GM10847 (cell line): Measurements from ENCODE around the gene MCHR1.

Experiments used
- POLR2A ChIP-seq: IDR thresholded peaks from 2 replicates; pipeline ENCODE4 v1.6.1; 2011; ENCODE audit not compliant: insufficient read length; ENCODE audit errors: extremely low read depth

MCHR1 gene

DNA sequence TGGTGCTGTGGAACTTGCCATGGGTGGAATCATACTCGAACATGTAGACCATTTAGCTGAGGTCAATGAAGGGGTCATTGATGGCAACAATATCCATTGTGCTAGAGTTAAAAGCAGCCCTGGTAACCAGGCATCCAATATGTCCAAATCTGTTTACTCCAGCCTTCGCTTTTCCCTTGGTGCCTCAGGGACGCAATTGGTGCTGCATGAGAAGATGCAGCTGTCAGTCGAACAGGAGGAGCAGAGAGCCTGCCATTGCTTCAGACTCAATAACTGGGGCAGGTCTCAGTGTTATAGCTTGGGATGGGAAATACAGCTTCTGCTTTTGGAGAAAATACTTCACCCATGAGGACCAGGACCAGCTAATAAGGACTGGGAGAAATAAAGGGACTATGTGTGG lies 5.0 kb upstream of the MCHR1 start:
- no peak for TF ChIP-seq POLR2A

DNA sequence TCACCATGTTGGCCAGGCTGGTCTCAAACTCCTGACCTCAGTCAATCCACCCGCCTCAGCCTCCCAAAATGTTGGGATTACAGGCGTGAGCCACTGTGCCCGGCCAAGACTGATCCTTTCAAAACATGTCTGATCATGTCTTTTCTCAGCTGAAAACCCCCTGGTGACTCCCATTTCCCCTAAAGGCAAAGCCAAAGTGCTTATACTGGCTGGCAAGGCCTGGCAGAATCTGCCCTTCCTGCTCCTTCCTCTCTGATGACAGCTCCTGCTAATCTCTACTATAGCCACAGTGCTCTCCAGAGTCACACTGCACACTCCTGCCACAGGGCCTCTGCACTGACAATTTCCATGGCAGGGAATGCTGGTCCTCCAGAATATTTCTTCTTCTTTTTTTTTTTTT lies 2.6 kb upstream of the MCHR1 start:
- no peak for TF ChIP-seq POLR2A

DNA sequence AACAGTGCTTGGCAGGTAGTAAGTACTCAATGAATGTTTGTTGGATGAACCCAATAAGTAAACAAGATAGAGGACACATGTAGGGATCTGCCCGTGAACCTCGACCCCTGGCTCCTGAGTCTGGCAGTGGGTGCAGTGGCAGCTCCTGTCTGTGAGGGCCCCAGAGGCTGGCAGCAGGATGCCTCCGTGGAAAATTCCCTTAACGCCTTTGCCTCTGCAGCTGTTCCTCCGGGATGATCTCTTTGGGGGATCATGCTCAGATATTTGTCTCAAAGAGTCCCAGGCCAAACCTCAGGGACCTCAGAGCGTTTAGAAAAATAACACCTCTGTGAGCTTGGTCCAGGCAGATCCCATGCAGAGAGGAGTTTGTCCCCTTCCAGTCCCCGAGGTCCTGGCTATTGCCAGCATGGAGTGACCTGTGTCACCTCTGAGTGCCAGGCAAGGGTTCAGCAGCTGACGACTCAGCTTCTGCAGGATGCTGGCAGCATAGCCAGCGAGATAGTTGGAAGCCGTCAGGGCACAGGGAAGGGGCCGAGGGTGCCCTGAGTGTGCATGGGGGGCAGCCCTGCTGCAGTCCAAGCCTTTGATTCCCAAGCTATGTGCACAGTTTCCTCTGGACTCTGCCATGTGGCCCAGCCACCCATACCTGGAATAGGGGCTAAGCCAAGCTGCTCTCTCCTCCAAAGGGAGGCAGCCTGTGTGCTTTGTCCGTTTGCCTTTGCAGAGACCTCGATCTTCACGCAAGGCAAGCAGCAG lies 613 bp upstream of the MCHR1 start:
- no peak for TF ChIP-seq POLR2A

DNA sequence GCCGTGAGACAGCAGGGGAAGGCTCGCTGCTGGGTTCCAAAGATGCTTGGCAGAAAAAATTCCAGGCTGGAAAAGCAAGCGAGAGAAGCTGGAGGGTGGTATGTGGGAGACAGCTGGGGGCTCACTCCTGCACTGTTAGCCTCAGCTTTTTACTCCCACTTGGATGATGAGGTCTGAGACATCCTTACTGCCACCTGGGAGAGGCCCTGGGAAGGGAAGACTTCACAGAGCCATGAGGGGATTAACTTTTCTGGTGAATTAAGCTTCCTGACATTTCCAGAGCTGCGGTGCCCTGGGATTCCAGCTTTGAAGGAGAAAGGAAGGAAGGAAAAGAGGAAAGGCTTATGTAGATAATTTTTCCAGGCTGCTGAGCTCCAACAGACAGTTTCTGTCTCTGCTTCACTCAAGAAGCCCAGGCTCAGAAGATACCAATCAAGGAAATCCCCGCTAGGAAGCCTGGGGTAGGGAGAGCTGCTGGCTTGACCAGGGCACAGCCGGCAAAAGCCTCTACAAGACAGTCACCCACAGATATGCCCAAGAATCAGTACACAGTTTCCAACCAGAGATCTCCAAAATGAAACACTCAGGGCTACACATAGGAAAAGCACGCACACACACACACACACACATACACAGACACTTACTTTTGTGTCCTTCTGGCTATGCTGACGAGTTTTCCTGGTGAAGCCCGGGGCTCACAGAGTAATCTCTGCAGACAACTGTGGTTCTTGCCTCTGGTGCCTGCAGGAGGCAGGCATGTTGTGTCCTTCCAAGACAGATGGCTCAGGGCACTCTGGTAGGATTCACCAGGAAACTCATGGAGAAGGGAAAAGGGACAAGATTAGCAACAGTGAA lies 907 bp downstream of the MCHR1 start:
- TF ChIP-seq POLR2A, result no peak

DNA sequence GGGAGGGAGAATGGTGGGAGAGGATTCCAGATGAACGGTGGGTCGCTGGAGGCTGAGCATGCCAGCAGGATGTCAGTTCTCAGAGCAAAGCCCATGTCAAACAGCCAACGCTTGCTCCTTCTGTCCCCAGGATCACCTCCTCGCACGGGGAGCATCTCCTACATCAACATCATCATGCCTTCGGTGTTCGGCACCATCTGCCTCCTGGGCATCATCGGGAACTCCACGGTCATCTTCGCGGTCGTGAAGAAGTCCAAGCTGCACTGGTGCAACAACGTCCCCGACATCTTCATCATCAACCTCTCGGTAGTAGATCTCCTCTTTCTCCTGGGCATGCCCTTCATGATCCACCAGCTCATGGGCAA lies 1.5 kb downstream of the MCHR1 start:
- no peak for TF ChIP-seq POLR2A

DNA sequence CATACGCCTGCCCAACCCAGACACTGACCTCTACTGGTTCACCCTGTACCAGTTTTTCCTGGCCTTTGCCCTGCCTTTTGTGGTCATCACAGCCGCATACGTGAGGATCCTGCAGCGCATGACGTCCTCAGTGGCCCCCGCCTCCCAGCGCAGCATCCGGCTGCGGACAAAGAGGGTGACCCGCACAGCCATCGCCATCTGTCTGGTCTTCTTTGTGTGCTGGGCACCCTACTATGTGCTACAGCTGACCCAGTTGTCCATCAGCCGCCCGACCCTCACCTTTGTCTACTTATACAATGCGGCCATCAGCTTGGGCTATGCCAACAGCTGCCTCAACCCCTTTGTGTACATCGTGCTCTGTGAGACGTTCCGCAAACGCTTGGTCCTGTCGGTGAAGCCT lies 2.2 kb downstream of the MCHR1 start:
- no peak for TF ChIP-seq POLR2A

DNA sequence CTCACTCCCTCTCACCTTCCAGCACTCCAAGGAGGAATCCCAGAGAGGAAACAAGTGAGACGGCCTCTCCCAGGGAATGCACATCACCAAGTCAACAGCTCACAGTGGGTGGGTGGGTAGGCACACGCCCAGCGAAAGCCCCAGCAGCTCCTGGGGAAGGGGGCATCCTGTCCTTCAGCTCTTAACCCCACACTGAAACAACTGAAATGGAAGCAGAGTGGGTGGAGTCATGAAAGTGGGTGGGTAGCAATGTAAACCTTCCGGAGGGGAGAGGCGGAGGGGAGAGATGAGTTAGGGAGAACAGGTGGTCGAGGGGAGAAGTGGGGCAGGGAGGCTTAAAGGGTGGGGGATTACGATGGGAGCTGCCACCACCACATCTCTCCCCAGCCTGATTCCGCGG lies 5.4 kb downstream of the MCHR1 start:
- TF ChIP-seq POLR2A, result no peak

DNA sequence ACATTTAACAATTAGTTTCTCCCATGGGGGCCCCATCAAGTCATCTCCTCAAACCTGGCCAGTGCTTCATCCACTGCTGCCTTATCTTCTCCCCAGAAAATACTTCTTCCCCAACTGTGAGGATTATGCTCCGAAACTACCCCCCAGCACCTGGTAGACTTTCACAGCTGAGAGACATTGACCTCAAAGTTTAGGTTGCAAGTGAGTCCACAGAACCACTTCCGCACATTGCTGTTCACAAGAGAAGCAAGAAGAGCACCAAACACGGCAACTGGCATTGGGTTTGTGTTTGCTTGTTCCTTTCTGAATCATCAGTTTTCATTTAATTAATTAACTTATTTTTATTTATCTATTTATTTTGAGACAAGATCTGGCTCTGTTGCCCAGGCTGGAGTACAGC lies 6.1 kb downstream of the MCHR1 start:
- no peak for TF ChIP-seq POLR2A

DNA sequence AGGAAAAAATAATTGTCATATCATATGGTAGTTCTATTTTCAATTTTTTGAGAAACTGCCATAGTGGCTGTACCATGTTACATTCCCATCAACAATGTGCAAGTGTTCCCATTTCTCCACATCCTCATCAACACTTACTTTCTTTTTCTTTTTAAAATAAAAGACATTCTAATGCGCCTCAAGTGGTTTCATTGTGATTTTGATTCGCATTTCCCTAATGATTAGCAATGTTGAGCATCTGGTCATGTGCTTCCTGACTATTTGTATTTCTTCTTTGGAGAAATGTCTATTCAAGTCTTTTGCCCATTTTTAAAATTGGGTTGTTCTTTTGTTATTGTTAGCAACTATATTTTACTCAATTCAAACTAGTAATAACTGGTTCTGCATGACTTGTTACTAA lies 8.4 kb downstream of the MCHR1 start:
- TF ChIP-seq POLR2A, result no peak

DNA sequence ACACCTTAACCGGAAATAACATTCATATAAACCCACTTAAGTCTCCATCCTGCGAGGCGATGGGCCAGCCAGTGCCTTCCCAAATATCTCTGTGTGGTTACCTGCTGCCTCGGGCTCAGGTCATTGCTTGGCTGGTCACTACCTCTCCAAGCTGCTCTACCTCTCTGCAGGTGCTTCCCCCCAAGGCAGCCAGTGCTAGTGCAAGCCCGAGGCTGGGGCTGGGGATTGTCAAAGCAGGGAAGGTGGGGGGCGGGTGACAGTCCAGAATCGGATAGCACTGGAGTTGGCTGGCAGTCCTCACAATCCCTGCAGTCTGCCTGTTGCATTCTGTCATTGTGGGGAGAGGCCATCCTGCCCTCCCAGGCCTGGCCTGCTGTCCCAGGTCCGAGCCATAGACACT lies 11.1 kb downstream of the MCHR1 start:
- TF ChIP-seq POLR2A, result no peak

DNA sequence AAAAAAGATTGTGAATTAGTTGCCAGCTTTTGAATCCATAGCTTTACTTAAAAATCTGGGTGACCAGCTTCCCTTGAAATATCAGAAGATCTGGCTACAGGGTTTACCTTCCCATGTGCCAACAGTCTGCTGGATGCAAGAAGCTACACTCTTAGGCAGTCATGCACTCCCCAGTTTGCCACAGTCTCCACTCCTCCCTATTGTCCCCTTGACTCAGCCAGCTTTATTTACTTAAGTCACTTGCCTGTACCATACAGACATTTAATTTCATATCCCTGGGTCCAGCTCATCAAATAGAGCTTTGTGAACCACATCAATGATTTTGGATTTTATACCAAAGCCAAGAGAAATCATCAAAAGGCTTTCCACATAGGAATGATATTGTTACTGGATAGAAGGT lies 12.2 kb downstream of the MCHR1 start:
- TF ChIP-seq POLR2A, result no peak

DNA sequence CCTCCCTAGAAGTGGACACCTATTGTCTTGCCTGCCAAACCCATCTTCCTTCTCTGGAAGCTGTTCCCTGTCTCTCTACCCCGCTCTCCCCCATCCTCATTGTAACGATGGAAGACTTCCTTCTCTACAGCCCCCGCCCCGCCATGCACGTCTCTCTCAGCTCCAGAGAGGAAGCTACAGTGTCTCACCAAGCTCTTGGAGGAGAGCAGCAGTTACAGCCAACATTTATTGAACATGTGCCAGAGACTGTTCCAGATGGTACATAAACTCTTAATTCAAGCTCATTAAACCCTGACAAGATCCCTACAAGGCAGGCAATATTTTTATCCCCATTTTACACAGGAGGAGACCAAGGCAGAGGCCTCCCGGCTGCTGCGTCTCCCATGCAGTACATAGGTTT lies 15.1 kb downstream of the MCHR1 start:
- no peak for TF ChIP-seq POLR2A

DNA sequence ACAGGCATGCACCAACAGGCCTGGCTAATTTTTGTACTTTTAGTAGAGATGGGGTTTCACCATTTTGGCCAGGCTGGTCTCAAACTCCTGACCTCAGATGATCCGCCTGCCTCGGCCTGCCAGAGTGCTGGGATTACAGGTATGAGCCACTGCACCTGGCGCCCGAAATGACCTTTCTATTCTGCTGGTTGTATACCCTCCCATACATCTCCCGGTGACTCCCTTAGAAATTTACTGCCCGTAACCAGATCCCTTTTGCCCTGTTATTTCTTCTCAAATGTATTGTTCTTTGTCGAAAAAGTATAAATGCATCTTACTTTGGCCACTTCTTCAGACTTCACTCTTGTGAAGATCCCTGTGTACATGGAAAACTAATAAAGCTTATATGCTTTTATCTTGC lies 22.0 kb downstream of the MCHR1 start:
- TF ChIP-seq POLR2A, result no peak

DNA sequence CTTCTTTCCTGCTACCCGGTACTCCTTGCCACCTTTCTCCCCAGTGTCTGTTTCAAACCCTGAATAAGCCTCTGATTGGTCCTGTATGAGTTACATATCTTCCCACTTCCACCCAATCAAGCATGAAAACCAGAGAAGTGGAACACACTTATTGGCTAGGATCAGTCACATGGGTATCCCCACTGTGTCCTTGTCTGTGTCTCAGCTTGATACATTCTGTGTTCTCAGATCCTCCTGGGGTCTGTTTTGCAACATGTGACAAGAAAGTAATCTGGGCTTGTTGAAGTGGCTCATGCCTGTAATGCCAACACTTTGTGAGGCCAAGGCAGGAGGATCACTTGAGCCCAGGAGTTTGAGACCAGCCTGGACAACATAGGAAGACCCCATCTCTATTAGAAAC lies 23.9 kb downstream of the MCHR1 start:
- no peak for TF ChIP-seq POLR2A

DNA sequence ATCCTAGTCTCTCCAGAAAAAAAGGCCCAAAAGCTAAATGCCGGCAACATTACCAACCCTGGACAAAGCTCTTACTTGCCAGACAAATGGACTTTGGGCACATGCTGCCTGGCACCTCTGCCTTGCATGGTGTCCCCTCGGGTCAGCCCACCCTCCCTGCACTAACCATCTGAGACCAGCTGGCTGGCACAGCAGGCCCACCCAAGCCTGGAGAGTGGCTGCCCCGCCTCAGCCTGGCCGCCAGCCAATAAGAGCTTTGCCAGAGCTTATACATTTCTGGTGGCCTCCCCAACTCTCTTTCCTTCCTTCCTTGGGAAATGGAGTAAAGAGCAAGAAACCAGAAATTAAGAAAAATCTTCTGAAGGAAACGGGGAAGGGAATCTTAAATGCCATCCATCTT lies 24.5 kb downstream of the MCHR1 start:
- no peak for TF ChIP-seq POLR2A

DNA sequence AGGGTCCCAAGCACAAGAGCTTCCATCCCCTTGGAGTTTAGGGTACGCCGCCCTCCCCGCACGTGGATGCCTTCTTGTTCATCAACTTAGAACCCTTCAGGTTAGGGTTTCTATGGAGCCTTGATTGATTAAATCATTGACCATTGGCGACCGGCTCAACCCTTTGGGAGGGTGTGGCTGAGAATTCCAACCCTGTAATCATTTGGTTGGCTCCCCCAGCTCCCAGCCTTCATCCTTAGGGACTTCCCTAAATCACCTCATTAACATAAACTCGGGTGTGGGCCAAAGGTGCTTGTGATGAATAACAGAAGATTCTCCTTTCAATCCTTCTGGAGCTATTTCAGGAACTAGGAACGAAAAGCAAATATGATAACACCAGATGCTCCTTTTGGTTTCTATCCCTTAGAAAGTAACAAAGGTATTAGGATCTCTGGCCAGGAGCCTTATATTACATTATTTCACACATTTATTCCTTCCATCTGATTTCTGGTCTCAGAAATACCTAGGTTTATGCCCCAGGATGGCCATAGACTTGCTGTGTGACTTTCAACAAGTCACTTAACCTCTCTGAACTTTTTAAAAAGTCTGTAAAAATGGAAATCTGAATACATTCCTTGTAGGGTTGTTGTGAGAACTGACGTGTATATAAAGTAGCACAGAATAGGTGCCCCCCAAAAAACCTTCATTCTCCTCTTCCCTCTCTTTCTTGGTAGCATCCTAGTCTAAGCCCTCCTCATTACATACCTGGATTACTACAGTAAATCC lies 26.8 kb downstream of the MCHR1 start:
- TF ChIP-seq POLR2A, result no peak
